Measurements from ENCODE around the gene BMERB1.
"Not testable (repeated sequence)": the region's sequence is repeated elsewhere in the genome, so short reads cannot be mapped to it uniquely, and the experiment has no call there.

The BMERB1 gene

DNA sequence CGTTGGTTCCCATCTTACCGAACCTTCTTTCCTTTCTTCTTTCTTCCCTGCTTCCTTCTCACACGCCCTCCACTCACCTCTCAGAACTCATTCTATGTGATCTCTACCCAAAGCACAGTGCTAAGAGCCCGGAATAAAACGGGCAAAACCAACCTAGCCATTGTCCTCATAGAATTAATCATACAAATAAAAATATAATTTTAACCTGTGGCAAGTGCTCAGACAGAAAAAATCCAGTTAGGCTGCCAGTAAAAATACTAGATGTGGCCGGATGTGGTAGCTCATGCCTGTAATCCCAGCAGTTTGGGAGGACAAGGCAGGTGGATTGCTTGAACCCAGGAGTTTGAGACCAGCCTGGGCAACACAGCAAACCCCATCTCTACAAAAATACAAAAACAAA, 27.0 kb downstream of the BMERB1 start:
- DNase-seq (ENCODE audit: low read depth in 3 of 3) = no peak

- DNase-seq (ENCODE audit: low read depth in 3 of 3) = no peak
Observed at GRCh38 chr16:15464401-15465186, 30.2 kb downstream of the BMERB1 start.

- DNase-seq (ENCODE audit: low read depth in 3 of 3) = no peak
Observed at GRCh38 chr16:15466131-15466530, 31.7 kb downstream of the BMERB1 start.

DNA sequence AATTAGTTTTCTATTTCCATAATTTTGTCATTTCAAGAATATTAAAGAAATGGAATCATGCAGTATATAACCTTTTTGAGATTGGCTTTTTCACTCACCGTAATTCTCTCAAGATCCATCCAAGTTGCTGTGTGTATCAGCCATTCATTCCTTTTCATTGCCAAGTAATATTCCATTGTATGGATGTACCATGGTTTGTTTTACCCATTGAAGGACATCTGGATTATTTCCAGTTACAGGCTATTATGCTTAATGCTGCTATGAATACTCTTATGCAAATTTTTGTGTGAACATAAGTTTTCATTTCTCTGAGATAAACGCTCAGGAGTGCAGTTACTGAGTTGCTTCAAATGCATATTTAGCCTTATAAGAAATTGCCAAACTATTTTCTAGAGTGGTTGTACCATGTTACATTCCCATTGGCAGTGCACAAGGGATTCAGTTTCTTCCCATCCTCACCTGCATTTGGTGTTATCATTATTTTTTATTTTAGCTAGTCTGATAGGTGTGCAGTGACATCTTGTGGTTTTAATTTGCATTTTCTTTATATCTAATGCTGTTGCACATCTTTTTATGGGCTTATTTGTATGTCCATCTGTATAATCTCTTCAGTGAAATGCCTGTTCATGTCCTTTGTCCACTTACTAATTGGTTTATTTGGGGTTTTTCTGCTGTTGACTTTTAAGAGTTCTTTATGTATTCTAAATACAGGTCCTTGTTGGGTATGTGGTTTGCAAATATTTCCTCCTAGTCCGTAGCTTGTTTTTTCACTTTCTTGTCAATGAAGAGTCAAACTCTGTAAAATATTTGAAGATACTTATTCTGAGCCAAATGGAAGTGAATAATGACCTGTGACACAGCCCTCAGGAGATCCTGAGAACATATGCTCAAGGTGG, 32.7 kb downstream of the BMERB1 start:
- no peak for DNase-seq (ENCODE audit: low read depth in 3 of 3)

GRCh38 chr16:15476971-15477370, 42.6 kb downstream of the BMERB1 start:
- DNase-seq (ENCODE audit: low read depth in 3 of 3) = not testable (repeated sequence)

- DNase-seq (ENCODE audit: low read depth in 3 of 3) = no peak
Observed at GRCh38 chr16:15477802-15478201, 43.4 kb downstream of the BMERB1 start.

DNA sequence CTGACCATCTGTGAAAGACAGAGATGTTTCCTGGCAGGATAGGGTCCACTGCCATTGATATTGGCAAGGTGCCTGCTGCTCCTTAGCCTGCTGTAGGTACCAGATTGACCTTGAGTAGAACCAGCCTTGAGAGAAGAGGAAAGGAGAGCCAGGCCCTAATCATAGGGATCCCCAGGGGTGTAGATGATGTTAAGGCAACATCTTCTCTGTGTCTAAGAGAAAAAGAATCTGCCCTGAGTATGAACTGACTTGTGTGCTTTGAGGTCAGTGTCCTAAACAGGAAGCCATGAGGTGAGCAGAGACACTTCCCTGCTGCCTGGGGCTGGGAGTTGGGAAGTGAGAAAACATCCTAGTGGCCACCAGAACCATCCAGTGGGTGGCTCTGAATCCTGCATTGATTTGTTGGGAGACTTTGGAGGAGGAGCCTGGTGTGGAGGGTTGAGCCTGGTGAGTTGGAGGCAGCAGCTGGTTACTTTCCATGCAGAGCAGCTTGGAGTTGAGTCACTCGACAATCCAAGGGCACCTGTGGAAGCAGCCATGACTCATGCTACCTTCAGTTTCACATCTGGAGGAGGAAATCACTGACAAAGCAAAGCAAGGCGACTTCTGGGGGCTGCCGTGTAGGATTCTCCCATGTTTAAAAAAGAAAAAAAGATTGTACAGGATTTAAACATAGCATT, 47.8 kb downstream of the BMERB1 start:
- DNase-seq (ENCODE audit: low read depth in 3 of 3) = peak; percentile 22 to 51 (median 40)

DNA sequence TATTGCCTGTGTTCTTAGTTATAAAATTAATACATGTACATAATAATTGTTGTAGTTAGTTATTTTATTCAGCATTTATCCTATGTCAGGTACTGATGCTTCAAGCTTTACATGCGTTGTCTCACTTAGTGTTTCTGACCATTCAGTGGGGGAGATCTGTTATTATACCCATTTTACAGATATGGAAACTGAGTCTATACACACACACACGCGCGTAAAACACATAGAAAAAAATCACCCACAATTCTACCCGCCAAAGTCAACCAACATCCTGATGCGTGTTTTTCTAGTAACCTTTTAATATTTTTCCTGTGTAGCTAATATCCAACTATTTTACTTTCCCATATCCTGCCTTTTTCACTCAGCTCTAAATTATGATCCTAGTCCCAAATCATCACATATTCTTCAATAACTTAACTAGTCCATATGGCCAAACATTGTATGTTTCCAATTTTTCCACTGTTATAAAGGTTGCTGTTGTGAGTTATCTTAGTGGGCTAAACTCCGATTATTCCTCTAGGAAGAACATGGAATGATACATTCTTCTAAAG, 48.4 kb downstream of the BMERB1 start:
- no peak for DNase-seq (ENCODE audit: low read depth in 3 of 3)

DNA sequence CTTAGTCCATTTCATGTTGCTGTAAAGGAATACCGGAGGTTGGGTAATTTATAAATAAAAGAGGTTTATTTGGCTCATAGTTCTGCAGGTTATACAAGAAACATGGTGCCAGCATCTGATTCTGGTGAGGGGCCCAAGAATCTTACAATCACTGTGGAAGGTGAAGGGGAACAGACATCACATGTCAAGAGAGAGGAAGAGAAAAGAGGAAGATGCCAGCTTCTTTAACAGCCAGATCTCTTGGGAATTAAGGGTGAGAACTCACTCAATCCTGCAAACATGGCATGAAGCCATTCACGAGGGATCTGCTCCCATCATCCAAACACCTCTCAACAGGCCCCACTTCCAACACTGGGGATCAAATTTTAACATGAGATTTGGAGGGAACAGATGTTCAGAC, 49.5 kb downstream of the BMERB1 start:
- DNase-seq (ENCODE audit: low read depth in 3 of 3) = no peak

- DNase-seq (ENCODE audit: low read depth in 3 of 3) = no peak
Observed at GRCh38 chr16:15484662-15485061, 50.3 kb downstream of the BMERB1 start.

GRCh38 chr16:15485175-15485574, 50.8 kb downstream of the BMERB1 start:
- no peak for DNase-seq (ENCODE audit: low read depth in 3 of 3)

DNA sequence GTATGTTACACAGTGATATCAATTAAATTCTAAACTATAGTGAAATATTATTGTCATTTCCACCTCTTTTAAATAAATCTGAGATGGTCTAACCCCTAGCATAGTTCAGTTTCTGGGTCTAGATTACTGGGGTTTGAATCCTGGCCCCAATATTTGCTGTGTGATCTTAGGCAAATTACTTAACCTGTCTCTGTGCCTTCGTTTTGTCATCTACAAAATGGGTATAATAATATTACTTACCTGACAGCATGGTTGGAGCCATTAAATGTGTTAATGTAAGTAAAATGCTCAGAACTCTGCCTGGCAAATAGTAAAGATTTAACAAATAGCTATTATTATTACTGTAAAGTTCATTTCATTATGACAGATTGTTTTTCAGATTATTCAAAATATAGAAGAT, 52.3 kb downstream of the BMERB1 start:
- no peak for DNase-seq (ENCODE audit: low read depth in 3 of 3)

GRCh38 chr16:15487336-15488284, 53.2 kb downstream of the BMERB1 start:
- no peak for DNase-seq (ENCODE audit: low read depth in 3 of 3)

GRCh38 chr16:15489016-15489415, 54.6 kb downstream of the BMERB1 start:
- DNase-seq (ENCODE audit: low read depth in 3 of 3) = no peak

- no peak for DNase-seq (ENCODE audit: low read depth in 3 of 3)
Observed at GRCh38 chr16:15490123-15490711, 55.8 kb downstream of the BMERB1 start.

- no peak for DNase-seq (ENCODE audit: low read depth in 3 of 3)
Observed at GRCh38 chr16:15491411-15491810, 57.0 kb downstream of the BMERB1 start.

DNA sequence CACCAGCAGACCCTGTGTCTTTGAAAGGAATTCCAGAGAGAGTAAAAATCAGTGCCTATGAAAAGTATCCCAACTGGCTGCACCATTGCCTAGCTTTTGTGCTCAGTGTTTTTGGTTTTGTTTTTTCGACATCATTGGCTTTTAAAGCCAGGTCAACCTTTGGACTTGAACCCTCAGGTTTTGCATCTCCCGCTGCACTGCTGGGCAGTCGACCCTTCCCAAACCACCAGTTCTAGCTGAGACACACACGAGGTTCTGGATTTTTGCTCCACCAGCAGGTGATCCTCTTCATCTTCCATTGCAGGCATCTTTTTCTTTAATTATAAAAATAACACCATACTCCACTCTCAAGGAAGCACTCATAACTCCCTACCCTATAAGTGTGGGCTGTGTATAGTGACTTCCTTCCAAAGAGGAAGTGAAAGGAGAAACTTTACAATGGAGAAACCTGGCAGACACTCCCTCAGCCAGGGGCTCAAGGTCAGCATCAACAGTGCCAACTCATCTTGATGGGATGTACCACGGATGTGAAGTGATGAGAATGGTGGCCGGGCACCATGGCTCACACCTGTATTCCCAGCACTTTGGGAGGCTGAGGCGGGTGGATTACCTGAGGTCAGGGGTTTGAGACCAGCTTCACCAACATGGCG, 57.8 kb downstream of the BMERB1 start:
- DNase-seq (ENCODE audit: low read depth in 3 of 3) = no peak

GRCh38 chr16:15493466-15494180, 59.2 kb downstream of the BMERB1 start:
- no peak for DNase-seq (ENCODE audit: low read depth in 3 of 3)

DNA sequence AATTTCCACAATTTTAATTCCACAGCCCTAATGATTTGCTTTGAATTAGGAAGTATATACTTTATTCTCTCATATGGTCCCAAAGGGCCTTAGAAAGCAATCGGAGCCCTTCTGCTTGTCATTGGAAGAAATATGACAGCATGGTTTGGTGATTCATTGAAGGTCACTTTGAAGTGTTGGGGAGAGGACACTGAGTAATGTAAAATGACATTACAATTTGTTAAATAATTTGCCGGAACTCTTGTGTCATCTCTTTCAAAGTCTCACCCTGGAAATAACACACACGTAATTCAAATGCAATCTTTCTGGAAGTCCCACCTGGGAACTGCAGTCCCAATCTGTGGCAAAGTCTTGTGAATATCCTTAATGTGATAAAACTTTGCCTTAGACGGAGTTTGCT, 59.8 kb downstream of the BMERB1 start:
- DNase-seq (ENCODE audit: low read depth in 3 of 3) = no peak

Data from stimulated activated CD4-positive, alpha-beta T cell treated with anti-CD3 and anti-CD28 coated beads, TNF-alpha, amount 100 ng/mL, for 48 hours (primary cell).